Panc1 (cell line): ENCODE results near the gene MAGEH1.
"Not testable (repeated sequence)": the region's sequence is repeated elsewhere in the genome, so short reads cannot be mapped to it uniquely, and the experiment has no call there.

Source experiments
- CTCF ChIP-seq: fragments of 450-650 bp; IDR thresholded peaks from 2 replicates; pipeline ENCODE4 v1.5.1; 2017; ENCODE audit warnings: mild to moderate bottlenecking
- POLR2AphosphoS5 ChIP-seq: IDR thresholded peaks from 2 replicates; pipeline ENCODE4 v1.6.1; 2012; ENCODE audit warnings: mild to moderate bottlenecking, low read depth, low read length, moderate library complexity

- not testable (repeated sequence) for TF ChIP-seq CTCF, POLR2AphosphoS5
These were observed 28.0 kb downstream of the MAGEH1 start for GRCh38 chrX:55479956-55480355.
